ENCODE measurements around the gene DPEP3. TPM values are rescaled to one million over a fixed set of nuclear protein-coding genes. Genes with fewer than 3 reads are reported as not detected.

Gene DPEP3
- total and polyA plus RNA-seq, 10 of the 15 experiments (the other 5 are each of a cell fraction or from before 2014, with no cell fraction given): not detected

- CTCF ChIA-PET: interaction anchor here (0.6 to 2.4 kb wide), 3 partner anchors 10 to 35 kb away, joined by 3 to 9 read pairs (median 4); no protein-coding TSS in a partner anchor
- TF ChIP-seq NR2F1 (conservative IDR thresholded peaks at IDR 0.05) (no peak), IKZF1 (conservative IDR thresholded peaks at IDR 0.05) (no peak), SPI1 (IDR thresholded peaks at IDR 0.05; ENCODE audit: borderline replicate concordance, insufficient read depth, low read depth, low read length) (no peak), WRNIP1 (IDR thresholded peaks at IDR 0.05; ENCODE audit: borderline replicate concordance, low read depth, low read length) (no peak), TCF3 (IDR thresholded peaks at IDR 0.05; ENCODE audit: borderline replicate concordance, insufficient read depth, low read depth, low read length) (no peak), HDAC2 (IDR thresholded peaks at IDR 0.05) (no peak), EED (IDR thresholded peaks at IDR 0.05; ENCODE audit: low read depth) (no peak), HCFC1 (IDR thresholded peaks at IDR 0.05; ENCODE audit: low read length) (no peak), BACH1 (IDR thresholded peaks at IDR 0.05; ENCODE audit: borderline replicate concordance) (no peak), CEBPB (IDR thresholded peaks at IDR 0.05; ENCODE audit: borderline replicate concordance in 1 of 2, low read depth in 2 of 2, low read length in 2 of 2) (no peak), CREM (IDR thresholded peaks at IDR 0.05; ENCODE audit: low read depth) (no peak), JUNB (IDR thresholded peaks at IDR 0.05) (no peak)
- TF ChIP-seq, protein P1, sequence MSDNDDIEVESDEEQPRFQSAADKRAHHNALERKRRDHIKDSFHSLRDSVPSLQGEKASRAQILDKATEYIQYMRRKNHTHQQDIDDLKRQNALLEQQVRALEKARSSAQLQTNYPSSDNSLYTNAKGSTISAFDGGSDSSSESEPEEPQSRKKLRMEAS (IDR thresholded peaks at IDR 0.05; ENCODE audit: low read depth, low read length): no peak
- Histone ChIP-seq H3K4me1 (ENCODE audit: control insufficient read depth, insufficient read depth, low read length) (peaks cover 6% of the 10 kb centered on the region), H3K27me3 (replicated peaks in 1 of 2; ENCODE audit: control insufficient read depth in 2 of 2, insufficient read depth in 2 of 2, low read length in 1 of 2) (no peaks in the 10 kb centered on the region), H3K27ac (ENCODE audit: control insufficient read depth, insufficient read depth) (no peak overlapping the region), H4K20me1 (ENCODE audit: control insufficient read depth, insufficient read depth) (no peaks in the 10 kb centered on the region), H3K9ac (ENCODE audit: control insufficient read depth, insufficient read depth, low read length) (no peak overlapping the region), H3K4me3 (no peak overlapping the region), H2AFZ (ENCODE audit: control insufficient read depth, low read depth, low read length) (no peak overlapping the region), H3K4me2 (ENCODE audit: control insufficient read depth, insufficient read depth) (no peak overlapping the region), H3K36me3 (ENCODE audit: control insufficient read depth in 2 of 2, insufficient read depth in 2 of 2, low read length in 1 of 2) (no peaks in the 10 kb centered on the region), H3K9me3 (replicated peaks; ENCODE audit: control insufficient read depth, insufficient read depth, low read length) (no peaks in the 10 kb centered on the region), H3K79me2 (ENCODE audit: control insufficient read depth, insufficient read depth, low read length) (no peaks in the 10 kb centered on the region)
- intact Hi-C loops (cut with micrococcal nuclease; ENCODE audit: unreplicated experiment) (no loop called here), in situ Hi-C loops (cut with MboI) (no loop called here)
- DNase-seq (ENCODE audit: low read depth, low spot score) (no peak), FAIRE-seq (no peak), ATAC-seq (no peak)
- SMC1A ChIA-PET (ENCODE audit: uncharacterized antibody, unreplicated experiment): interaction anchor here (0.6 to 1.6 kb wide), 3 partner anchors 8 to 39 kb away, joined by 3 to 4 read pairs (median 4); no protein-coding TSS in a partner anchor
- no TSS peak for BruUV-seq (replicated peaks)
- POLR2A ChIA-PET: no interaction called here
- 96% methylated on average over 9 of the region's 9 CpGs for WGBS (ENCODE audit: insufficient coverage, insufficient replicate concordance, low lambda C conversion rate, missing lambda C conversion rate)
- RAD21 ChIA-PET (ENCODE audit: unreplicated experiment): no interaction called here
These were observed 24.9 kb upstream of the DPEP3 start for GRCh38 chr16:68005211-68005610.

All from GM12878 (cell line).